Hematopoietic multipotent progenitor cell treated with erythropoietin and hydrocortisone succinate and interleukin-3 and kit ligand, for 15 days (in vitro differentiated cells): Measurements from ENCODE around the gene EDIL3.

Experiments
- DNase-seq: peaks from one replicate; pipeline ENCODE4 v3.0.0-alpha.2; 2015; ENCODE audit warnings: low spot score

EDIL3 gene

DNA sequence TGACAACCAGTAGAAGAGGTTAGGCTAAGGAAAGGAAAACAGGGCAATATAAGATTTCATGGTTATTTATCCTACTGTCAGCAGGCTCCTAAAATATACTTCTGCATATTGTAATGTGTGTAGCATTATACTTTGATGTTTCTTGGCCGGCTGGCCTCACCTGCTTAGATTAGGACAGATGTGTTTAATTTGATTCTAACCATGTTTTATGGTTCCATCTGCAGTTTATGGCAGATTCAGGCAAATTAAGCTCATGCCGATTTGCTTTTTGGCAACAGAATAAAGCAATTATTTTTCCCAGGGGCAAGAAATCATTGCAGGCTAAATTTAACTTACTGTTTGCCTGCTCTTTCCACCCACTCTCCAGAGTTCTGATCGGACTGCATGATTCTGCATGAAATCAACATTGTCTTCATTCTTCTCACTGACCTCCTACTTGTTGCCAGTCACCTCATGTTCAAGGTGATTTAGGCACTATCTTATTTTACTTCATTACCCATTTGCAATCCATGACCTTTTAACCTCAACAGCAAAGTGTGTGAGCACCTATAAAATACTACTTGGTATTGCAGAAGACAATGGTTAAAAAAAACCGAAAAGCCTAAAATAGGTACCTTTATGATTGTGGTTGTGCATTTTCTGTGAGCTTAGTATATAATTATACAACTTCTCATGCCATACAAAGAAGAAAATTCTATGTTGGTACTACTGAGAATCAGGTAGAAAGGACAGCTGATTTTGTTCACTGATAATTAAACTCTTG lies 125.2 kb downstream of the EDIL3 start:
- no peak for DNase-seq

DNA sequence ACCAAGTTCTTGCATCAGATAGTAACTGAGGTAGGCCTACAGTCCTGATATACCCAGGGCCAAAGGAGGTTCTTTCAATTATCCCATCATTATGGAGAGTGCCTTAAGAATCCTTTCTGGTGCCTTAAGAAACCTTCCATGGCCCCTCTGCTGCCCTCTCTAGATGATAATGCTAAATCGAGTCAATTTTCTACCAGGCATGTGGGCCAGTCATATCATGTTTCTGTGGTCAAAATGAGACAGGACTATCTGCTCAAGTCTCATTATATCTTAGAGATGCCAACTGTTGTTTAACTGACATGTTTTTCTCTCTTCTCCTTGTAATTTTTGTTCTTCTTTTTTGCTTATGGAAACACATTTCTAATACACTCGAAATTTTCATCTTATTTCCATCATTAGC lies 127.6 kb downstream of the EDIL3 start:
- DNase-seq, result no peak

DNA sequence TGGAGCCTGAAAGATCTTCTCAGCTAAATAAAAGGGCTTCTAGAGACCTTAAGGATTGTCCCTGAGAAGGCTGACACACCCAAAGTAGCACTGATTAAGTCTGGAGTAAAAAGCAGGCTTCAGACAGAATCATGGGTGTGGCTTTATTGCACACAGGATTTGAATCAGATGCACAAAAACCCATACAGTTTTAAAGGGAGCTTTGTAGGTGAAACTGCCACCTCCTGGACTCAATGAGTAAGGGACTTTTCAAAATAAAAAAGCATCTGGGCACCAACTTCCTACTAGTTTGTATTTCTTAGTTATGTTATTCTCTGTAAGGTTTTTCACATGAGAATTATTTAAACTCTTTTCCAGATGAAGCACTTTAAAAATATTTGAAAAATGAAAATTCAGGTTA lies 129.4 kb downstream of the EDIL3 start:
- no peak for DNase-seq

DNA sequence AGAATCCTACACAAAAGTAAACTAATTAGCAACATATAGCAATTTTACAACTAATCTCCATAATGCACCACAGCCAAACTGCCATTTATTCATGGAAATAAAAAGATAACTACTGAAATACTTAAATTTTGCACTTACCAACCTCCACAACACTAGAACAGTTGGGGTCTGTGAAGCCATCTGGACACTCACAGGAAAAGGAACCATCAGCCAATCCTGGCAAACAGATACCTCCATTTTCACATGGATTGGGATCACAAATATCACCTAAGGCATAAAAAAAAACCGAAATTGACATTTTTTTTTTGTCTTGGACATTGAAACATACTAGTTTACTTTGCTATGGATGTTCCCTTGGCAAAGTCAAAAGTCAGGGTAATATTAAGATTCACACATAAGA lies 130.7 kb downstream of the EDIL3 start:
- DNase-seq, result no peak

DNA sequence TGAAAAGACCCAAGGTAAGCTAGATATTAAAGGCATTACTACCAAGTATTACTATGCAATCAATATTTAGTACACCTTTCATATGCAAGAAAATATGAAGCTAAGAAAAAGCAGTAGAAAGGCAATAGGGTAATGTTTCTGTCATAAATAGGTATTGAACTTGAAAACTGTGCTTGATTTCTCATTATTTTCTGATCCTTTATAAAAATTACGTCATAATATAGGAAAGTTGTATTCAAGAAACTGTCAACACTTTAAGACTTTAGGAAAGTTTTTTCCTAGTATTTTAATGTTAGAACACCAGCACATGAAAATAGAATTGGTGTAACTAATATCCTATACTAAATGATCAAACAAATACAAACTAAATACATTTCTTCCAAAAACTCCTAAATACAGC lies 133.2 kb downstream of the EDIL3 start:
- DNase-seq, result no peak

DNA sequence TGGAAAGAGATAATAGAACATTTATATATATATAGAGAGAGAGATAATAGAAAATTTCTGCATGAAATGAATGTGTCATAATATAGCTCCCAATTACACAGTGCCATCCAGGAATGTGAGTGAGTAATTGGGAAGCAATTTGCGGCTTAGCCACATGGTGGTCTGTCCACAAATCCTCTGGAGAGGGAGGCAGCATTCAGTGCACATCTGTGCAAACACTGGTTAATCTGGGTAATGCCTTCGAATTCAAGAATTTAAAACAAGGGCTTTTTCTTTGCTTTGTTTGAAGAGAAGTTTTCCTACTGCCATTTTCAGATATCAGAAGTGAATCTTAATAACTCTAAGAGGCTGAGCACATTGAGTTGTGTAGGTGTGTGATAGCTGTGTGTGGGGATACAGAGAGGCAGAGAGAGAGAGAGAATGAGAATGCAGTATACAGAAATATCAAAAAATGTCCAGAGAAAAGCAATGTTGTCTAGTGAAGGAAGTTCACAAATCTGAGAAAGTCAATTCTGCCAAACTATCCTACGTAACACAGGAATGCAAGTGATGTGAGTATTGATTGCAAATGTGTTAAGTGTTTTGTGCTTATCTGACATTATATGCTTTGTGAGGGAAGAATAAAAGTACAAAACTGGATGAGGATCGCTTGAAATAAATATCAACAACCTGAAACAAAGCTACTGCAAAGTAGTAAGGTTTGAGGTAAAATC lies 134.6 kb downstream of the EDIL3 start:
- DNase-seq, result no peak

DNA sequence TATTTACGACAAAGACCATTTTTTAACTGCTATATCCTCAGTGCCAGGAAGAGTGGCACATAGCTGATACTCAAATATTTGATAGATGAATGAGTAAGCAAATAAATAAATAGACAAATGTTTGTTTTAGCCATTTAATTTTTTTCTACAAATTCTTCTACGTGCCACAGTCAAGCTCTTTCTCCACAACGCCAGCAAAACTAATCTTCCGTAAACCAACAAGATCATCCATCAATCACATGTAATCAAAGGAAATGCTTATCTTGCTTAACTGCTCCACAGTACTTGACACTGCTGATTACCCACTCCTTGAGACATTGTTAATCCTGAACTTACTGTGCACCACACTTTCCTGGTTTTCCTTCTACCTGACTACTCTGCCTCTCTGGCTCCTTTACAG lies 136.7 kb downstream of the EDIL3 start:
- no peak for DNase-seq

DNA sequence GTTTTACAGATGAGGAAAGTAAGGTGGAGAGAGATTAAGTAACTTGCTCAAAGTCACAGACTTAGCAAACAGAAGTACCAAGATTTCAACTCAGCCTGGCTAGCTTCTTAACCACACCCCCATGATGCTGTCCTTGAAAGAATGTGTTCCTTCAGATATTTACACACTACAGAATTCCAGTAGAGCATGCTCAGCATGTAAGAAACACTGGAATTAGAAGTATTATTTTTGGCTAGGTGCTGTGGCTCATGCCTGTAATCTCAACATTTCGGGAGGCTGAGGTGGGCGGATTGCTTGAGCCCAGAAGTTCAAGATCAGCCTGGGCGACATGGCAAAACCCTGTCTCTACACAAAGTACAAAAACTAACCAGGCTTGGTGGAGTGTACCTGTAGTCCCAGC lies 142.4 kb downstream of the EDIL3 start:
- no peak for DNase-seq

DNA sequence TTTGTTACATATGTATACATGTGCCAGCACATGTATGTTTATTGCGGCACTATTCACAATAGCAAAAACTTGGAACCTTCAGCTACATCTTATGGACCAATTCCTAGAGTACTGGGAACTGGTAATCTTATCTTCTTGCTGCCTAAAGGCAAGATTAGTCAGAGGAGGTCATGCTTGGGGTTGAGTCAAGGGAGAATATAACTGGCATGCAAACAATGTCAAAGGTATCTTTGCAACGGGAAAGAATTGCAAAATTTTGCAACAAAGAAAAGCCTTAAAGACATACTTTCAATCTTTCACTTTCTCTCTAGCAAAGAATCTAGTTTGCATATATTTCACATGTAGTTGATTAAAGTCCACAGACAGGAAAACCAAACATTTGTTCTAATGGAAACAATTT lies 145.2 kb downstream of the EDIL3 start:
- no peak for DNase-seq

DNA sequence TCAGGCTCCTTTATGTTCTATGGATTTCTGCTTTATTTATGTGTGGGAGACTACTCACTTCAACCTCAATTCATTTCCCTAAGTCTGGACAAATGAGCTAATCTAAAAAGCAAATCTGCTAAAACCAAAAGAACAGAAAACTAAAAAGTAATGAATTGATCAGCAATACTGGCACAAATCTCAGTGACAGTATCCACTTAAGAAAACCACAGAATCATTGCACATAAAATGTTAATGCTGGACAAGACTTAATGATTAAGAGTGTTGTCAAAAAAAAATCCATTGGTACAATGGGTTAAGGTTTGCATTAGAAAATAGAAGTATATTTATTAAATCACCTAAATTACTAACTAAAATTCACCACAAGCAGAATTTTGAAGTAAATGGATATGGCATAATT lies 147.6 kb downstream of the EDIL3 start:
- no peak for DNase-seq

DNA sequence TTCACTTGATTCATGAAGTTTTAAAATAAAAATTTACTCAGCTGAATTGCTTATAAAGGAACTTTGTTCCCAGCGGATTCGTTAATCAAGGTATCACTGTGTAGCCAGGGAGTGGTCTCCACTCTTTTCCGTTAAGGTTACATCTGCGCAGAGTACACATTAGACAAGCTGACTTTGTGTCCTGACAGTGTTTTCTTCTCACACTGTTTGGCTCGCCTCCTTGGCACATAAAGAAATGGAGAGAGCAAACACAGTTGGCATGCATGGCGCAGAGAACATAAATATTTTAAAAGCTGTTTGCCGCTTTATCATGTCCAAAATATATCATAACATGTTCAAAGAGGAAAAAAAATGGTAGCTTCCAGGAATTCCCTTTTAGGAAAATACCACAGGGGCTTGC lies 153.2 kb downstream of the EDIL3 start:
- no peak for DNase-seq

DNA sequence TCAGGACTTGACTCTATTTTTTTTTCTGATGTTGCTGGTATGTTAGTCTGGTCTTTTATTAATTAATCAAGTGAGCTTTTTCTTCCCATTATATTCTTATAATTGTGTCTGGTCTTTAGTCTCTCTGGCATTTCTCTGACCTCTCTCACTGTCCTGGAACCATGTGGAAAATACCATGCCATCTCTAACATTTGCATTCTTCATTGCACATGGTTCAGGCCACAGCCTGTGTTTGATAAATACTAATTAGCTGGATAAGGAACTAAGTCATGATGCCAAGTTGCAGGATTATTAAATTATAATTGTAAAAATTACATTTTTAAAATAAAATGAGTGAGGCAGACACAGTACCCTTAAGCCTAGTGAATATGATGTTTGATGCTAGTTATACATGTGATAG lies 155.6 kb downstream of the EDIL3 start:
- DNase-seq, result no peak

DNA sequence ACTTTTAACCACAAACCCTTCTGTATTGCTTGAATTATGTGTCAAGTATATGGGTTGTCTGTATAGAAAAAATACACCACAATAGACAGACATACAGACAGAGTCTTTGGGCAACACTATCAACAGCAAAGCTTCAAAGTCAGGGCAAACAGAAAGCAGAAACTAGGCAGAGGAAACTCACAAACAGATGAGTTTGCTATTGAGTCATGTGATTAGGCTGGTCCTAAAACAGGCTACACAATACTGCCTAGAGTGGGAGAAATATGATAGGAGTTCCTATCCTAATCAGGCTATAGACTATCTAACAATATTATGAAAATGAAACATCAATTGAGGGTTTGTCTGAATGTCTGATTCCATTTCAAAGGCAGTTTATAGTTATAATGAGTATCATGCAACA lies 156.4 kb downstream of the EDIL3 start:
- no peak for DNase-seq

DNA sequence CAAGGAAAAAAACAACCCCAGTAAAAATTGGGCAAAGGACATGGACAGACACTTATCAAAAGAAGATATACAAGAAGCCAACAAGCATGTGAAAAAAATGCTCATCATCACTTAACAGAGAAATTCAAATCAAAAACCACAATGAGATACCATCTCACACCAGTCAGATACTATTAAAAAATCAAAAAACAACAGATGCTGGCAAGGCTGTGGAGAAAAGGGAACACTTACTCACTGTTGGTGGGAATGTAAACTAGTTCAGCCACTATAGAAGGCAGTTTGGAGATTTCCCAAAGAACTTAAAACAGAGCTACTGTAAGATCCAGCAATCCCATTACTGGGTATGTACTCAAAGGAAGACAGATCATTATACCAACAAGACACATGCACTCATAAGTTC lies 157.4 kb downstream of the EDIL3 start:
- DNase-seq, result no peak

DNA sequence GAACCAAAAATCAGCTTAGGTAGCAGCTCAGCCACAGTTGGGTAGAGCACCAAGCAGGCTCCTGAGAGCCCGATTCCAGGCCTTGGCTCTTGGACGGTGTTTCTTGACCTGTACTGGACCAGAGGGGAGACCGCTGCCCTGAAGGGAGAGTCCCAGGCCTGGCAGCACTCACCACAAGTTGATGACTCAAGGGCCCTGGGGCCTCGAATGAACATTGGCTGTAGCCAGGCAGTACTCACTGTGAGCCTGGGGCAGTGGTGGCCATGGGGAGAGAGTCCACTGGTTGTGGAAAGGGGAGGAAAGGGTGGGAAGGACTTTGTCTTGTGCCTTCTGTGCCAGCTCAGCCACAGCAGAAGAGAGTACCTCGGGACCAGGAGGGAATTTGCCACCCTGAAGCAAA lies 166.1 kb downstream of the EDIL3 start:
- no peak for DNase-seq

DNA sequence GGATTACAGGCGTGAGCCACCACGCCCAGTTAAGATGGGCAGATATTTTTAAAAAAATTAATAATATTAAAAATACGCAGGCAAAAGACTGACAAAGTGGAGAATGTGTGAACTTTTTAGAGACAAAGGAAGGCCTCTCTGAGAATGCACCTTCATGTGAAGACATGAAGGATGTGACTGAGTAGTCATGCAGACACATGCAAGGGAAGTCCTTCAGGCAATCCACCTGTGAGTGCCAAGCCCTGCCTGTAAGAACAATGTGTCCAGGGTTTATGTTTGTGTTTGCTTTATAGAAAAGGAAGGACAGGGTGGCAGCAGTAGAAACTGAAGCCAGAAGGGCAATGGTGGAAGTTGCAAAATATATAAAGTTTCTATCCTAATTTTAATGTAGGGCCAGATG lies 169.2 kb downstream of the EDIL3 start:
- DNase-seq, result no peak

DNA sequence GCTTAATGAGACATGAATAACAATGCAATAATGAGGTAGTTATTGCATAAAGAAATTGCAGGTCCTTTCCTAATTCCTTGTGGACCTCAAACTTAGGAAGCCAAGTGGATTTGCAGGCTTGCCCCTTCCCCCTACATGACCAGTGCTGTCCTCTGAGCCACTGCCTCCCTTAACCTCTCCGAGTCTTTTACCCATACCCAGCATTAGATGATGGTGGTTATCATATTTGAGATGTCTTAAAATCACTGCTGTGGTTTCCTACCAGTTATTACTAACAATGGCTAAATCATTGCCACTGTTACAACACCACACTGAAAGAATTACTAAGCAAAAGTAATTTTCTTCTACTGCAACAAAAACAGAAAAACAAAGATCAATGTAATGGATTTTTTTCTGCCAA lies 170.8 kb downstream of the EDIL3 start:
- no peak for DNase-seq

DNA sequence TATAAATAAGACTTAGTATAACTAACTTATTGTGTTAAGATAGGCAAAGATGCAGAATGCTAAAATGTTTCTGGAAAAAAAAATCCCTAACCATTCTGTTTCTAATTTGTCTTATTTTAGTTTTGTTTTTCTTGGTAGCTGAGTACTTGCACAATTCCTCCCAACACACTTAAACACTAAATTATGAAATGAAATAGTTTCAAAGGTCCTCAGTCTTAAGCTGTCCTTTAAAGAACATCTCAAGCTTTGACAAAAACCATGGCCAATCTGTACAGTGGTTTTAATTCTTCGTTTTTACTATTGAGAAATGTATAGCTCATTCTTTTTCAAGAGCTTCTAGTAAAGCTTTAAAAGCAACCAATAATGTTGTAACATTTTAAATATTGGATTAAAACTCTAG lies 171.5 kb downstream of the EDIL3 start:
- no peak for DNase-seq

DNA sequence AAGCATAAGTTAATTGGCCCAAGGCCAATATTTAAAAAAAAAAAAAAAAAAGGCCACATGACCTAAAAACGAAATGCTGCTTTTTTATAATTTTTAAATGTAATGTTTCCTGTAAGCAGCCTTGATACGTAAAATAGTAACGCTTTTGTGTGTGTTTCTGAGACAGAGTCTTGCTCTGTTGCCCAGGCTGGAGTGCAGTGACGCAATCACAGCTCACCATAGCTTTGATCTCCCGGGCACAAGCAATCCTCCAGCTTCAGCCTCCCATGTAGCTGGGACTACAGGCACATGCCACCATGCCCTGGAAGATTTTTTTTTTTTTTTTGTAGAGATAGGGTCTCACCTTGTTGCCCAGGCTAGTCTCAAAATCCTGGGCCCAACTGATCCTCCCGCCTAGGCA lies 179.9 kb downstream of the EDIL3 start:
- DNase-seq, result no peak

DNA sequence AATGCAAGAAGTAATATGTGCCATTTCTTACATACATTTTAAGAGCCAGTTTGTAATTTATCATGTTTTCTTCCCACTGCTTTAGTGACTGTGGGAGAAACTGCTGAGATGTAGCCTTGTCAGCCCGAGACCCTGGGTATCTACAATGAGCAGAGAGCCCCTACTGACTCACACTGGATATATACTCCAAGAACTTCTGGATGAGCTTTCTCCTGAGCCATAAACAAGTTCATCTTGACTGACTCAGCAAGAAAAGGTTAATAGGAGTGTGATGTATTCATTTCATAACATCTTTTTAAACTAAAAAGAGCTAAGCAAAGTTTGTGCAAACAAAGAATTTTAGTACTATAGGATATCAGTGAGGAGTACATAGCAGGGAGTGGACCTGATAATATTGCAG lies 182.5 kb downstream of the EDIL3 start:
- DNase-seq, result no peak

DNA sequence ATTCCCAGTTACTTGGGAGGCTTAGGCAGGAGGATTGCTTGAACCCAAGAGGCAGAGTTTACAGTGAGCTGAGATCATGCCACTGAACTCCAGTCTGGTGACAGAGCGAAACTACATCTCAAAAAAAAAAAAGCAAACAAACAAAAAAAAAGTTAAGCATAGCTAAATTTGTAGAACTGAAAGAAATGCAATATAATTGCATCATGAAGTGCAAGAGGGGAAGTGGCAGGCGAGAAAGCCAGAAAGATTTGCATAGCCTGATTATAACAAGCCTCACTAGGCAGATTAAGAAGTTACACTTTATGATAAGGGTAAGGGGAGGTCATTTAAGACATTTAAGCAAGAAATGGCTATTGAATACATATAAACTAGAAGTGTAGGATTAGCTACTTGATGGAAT lies 187.1 kb downstream of the EDIL3 start:
- no peak for DNase-seq

DNA sequence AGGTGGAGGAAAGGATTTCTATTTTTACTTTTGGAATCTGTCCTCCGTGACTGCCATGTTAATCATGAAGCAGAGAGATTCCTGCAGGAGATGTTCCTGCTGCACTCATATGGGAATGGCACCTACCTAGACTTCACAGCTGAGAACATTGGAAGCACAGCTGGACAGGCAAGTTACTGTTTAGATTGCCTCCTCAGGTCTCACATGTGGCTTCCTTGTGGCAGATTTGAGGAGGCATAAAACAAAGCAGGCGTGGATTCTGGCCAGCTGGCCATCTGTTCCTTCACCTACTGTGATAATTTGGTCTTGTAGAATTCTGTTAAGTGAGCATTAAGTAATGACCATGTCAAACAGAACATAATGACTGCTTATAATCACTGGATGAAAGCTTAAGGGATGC lies 193.4 kb downstream of the EDIL3 start:
- no peak for DNase-seq

DNA sequence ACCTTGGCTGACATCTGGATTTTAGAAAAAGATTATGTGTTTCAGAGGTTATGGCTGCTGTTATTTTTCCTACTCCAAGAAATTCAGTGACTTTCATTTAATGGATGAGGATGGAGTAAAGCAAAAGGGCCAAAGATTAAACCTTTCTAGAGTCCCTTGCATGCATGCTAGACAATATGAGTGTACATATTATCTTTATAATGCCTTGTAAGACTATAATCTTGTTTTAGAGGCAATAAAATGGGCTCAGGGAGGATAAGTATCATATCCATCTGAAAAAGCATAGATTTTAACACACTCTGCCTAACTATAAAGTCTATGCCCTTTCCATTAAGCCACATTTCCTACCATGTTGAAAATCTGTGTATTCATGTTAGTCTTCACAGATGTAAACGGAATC lies 199.8 kb downstream of the EDIL3 start:
- no peak for DNase-seq

DNA sequence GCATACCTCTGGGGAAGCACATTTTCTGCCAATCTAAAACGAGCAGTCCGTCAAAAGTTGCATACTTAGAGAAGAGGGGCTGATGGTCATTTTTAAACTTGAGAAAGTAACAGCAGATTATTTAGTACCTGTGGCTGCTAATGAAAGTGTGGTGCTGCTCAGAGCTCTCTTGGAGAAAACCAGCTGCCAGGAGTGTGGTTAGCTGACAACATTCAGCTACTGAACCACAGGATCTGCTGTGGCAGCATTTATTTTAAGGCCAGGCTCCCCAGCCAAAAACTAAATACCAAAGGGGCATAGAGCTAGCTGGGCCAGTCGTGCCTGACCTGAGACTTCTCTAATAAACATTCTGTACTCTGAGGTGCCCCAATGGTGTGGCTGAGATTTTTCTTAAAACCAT lies 203.6 kb downstream of the EDIL3 start:
- no peak for DNase-seq
